Nasal cavity respiratory epithelium epithelial cell of viscerocranial mucosa (primary cell): Measurements from ENCODE around the gene CLCA2. TPM values are rescaled to one million over a fixed set of nuclear protein-coding genes. Genes with fewer than 3 reads are reported as not detected.

Experiments
- total RNA-seq: library from RNA; depleted of rRNA; stranded (reverse); fragments of >200 nt; gene quantifications from 2 replicates; pipeline ENCODE4 v1.2.3, GENCODE V29; 2014

CLCA2 gene, protein sequence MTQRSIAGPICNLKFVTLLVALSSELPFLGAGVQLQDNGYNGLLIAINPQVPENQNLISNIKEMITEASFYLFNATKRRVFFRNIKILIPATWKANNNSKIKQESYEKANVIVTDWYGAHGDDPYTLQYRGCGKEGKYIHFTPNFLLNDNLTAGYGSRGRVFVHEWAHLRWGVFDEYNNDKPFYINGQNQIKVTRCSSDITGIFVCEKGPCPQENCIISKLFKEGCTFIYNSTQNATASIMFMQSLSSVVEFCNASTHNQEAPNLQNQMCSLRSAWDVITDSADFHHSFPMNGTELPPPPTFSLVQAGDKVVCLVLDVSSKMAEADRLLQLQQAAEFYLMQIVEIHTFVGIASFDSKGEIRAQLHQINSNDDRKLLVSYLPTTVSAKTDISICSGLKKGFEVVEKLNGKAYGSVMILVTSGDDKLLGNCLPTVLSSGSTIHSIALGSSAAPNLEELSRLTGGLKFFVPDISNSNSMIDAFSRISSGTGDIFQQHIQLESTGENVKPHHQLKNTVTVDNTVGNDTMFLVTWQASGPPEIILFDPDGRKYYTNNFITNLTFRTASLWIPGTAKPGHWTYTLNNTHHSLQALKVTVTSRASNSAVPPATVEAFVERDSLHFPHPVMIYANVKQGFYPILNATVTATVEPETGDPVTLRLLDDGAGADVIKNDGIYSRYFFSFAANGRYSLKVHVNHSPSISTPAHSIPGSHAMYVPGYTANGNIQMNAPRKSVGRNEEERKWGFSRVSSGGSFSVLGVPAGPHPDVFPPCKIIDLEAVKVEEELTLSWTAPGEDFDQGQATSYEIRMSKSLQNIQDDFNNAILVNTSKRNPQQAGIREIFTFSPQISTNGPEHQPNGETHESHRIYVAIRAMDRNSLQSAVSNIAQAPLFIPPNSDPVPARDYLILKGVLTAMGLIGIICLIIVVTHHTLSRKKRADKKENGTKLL
- 93.0 and 180 TPM in 2 replicates for total RNA-seq

DNA sequence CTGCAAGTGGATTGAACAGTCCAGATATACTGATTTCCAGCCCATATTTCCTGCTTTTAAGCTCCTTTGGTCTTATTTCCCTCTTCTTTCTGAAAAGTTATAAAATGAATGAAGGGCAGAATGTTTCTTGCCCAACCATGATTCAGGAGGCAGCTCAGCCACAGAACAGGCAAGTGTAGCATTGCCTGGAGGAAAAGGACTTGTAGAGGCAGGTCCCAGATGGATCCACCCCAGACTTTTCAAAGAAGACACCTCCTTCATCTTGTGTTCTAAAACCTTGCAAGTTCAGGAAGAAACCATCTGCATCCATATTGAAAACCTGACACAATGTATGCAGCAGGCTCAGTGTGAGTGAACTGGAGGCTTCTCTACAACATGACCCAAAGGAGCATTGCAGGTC, at the start of gene CLCA2:
TSS of gene CLCA2 (plus strand) at position 299 of the 400 bp plus-strand sequence. CDS start at position 376, 77 bp downstream.

DNA sequence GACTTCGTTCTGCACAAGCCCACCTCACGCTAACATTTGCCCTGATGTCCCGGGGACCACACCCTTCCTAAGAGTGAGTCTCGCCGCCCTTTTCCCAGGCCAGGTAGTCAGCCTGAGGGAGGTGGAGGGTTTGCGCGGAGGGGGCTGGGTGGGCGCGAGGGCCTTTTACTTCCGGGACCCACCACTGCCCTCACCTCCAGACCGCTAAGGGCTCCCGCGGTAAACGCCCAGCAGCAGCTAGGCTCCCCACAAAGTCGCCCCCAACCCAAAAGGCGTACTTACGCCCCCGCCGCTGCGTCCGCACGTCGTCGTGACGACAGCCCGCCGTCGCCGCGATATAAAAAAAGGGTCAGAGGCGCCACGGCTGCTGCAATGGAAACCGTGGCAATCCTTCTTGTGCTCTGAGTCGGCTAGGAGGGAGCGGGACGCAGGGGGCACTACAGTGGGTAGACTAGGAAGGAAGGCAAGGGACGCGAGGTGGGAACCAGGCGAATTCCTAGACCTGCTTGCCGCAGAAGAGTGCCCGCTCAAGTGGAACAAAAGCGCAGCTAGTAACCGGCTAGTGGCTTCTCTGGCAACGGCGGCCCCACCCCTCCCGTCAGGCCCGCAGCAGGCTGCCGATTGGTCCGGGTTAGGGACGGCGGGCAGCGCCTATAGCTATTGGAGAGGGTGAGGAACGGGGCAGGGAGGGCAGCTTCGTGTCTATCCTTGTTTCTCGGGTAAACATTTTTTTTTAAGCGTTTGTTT, 28.0 kb upstream of the CLCA2 start, which contains the start of gene ODF2L:
TSS of gene ODF2L (minus strand) at position 573 of the 747 bp plus-strand sequence. CDS start 9,296 bp downstream, outside the sequence.

DNA sequence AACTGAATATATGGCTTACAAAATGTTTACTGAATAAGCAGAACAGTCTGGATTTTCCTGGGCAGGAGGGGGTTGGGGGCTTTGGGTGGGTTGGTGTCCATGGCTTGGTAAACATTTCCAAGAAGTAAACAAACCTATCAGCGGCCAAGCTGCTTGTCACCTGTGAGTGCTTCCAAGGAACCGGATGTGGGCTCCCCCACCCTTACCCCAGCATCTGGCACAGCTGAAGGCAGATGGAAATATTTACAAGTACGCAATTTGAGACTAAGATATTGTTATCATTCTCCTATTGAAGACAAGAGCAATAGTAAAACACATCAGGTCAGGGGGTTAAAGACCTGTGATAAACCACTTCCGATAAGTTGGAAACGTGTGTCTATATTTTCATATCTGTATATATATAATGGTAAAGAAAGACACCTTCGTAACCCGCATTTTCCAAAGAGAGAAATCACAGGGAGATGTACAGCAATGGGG, 44.6 kb downstream of the CLCA2 start, which contains the start of gene CLCA1:
TSS of gene CLCA1 (plus strand) at position 427 of the 477 bp plus-strand sequence. CDS start at position 472, 45 bp downstream.

Other genes starting within 250 kb of the CLCA2 start
- gene ODF2L, start 27.8 kb upstream of the CLCA2 start, total RNA-seq, result 10.3 and 28.3 TPM in 2 replicates
- 0.07 TPM in 1 of 2 replicates, not detected in the other for gene CLCA1, start 44.8 kb downstream of the CLCA2 start, total RNA-seq
- gene CLCA4, start 122.9 kb downstream of the CLCA2 start, total RNA-seq, result 0.34 and 26.7 TPM in 2 replicates